Activated CD4-positive, alpha-beta T cell treated with anti-CD3 and anti-CD28 coated beads, Interleukin-2, amount 10 ng/mL, durations not matched to agents 24 days and 14 days (primary cell): ENCODE data around the gene OXSR1. TPM values are rescaled to one million over a fixed set of nuclear protein-coding genes. Genes with fewer than 3 reads are reported as not detected.
A peak's percentile ranks its signal among the peaks of the same experiment; 100 is the strongest.
"Not testable (repeated sequence)": the region's sequence is repeated elsewhere in the genome, so short reads cannot be mapped to it uniquely, and the experiment has no call there.

Experiments
- DNase-seq: peaks from one replicate; pipeline ENCODE4 v3.0.0; 2022
- H3K27ac Mint-ChIP-seq: one replicate; pipeline ENCODE4 v1.8.0; 2022; ENCODE audit warnings: mild to moderate bottlenecking, mixed read lengths
- H3K27me3 Mint-ChIP-seq: one replicate; pipeline ENCODE4 v1.8.0; 2022; ENCODE audit warnings: mixed read lengths
- H3K36me3 Mint-ChIP-seq: one replicate; pipeline ENCODE4 v1.8.0; 2022; ENCODE audit warnings: low read depth, mild to moderate bottlenecking, mixed read lengths
- H3K4me1 Mint-ChIP-seq: one replicate; pipeline ENCODE4 v1.8.0; 2021; ENCODE audit warnings: mixed read lengths
- H3K4me3 Mint-ChIP-seq: one replicate; pipeline ENCODE4 v1.8.0; 2022; ENCODE audit warnings: mild to moderate bottlenecking, moderate library complexity, mixed read lengths
- H3K9me3 Mint-ChIP-seq: one replicate; pipeline ENCODE4 v1.8.0; 2021; ENCODE audit warnings: mixed read lengths
- intact Hi-C: fragments of 100-400 bp; cut with micrococcal nuclease; formaldehyde crosslinking; loops from one replicate; pipeline ENCODE4 v1.15.1; 2023
- total RNA-seq: library from RNA; stranded (reverse); gene quantifications from 2 replicates; pipeline ENCODE4 v1.2.3, GENCODE V29; 2022

The OXSR1 gene
- total RNA-seq, 1 donor from 2014 or later: 56.4 TPM

DNA sequence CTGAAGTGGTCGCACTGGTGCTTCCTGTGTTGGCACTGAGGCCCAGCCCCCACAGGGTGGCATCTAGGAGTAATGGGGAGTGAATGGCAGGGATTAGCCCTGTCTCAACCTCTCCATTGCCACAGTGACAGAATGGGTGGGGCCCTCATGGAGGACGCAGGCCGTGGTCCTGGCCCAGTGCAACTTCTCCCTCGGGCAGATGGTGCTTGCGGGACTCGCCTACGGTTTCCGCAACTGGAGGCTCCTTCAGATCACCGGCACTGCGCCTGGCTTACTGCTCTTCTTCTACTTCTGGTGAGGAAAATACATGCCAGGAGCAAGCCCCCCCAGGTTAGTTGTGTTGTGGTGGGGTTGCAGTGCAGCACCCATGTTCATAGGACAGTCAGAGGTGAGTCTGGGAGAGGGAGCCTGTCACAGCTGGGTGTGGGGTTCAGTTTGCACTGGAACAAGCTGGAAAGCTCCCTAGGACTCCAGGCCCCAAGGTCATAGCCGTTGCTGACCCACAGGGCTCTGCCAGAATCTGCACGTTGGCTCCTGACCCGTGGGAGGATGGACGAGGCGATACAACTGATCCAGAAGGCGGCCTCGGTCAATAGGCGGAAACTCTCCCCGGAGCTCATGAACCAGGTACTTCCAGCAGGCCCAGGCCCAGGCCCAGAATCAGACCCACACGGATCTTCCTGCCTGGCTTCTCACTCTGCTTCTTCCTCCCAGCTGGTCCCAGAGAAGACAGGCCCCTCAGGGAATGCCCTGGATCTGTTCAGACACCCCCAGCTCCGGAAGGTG lies 109.7 kb downstream of the OXSR1 start:
- no peak overlapping the region for H3K27ac Mint-ChIP-seq
- H3K9me3 Mint-ChIP-seq: peaks cover 4% of the 10 kb centered on the region
- no peaks in the 10 kb centered on the region for H3K4me1 Mint-ChIP-seq
- H3K4me3 Mint-ChIP-seq: no peak overlapping the region
- no peaks in the 10 kb centered on the region for H3K27me3 Mint-ChIP-seq
- no peaks in the 10 kb centered on the region for H3K36me3 Mint-ChIP-seq
- intact Hi-C loops: no loop called here
- no peak for DNase-seq

DNA sequence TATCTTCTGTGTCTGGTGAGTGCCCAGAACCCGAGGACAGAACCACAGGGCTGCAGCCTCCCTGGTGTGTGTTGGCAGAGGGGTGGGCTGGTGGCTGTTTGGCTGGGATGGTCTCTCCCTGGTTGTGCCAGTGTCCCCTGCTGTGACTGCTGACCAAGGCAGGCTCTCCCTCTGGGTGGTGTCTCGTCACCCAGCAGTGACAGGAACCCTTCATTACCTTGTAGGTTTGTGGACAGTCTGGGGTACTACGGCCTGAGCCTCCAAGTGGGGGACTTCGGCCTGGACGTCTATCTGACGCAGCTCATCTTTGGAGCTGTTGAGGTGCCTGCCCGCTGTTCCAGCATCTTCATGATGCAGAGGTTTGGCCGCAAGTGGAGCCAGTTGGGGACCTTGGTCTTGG lies 110.3 kb downstream of the OXSR1 start:
- Mint-ChIP-seq H3K27ac (no peak overlapping the region), H3K9me3 (peaks cover 4% of the 10 kb centered on the region), H3K4me1 (no peaks in the 10 kb centered on the region), H3K27me3 (no peaks in the 10 kb centered on the region), H3K36me3 (no peaks in the 10 kb centered on the region), H3K4me3 (no peak overlapping the region)
- intact Hi-C loops: no loop called here
- no peak for DNase-seq

DNA sequence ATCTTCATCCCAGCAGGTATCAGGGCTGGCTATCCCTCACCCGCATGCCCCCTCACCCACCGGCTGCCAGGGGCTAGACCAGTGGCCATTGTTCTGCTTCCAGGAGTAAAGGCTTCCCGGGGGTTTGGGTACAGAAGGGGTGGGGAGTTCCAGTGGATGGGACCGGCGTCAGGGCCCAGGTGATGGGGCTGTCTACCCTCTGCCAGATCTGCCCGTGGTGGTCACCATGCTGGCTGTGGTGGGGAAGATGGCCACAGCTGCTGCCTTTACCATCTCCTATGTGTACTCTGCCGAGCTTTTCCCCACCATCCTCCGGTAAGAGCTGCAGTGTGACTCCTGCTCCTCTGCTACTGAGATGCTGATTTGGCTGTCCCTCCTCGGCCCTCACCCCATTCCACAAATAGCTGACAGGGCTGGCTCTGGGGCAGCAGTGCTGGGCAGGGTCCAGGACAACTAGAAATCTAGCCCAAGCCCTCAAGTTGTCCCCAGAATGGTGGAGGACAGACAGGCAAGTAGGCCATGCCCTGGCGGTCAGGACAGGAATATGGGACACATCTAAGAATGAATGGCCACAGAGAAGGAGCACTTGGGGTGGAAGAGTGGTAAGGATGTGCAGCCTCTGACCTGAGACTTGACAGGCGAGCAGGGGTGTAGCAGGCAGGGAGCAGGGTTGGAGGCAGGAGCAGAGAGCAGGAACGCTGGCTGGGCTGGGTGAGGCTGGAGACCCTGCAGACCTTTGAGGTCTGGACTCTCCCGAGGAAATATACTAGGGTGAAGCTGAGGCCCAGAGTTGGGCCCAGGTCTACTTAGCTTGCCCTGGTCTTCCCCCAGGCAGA lies 111.0 kb downstream of the OXSR1 start:
- no peaks in the 10 kb centered on the region for H3K4me1 Mint-ChIP-seq
- H3K27ac Mint-ChIP-seq: no peak overlapping the region
- H3K4me3 Mint-ChIP-seq: no peak overlapping the region
- no peak for DNase-seq
- intact Hi-C loops: no loop called here
- no peaks in the 10 kb centered on the region for H3K36me3 Mint-ChIP-seq
- H3K9me3 Mint-ChIP-seq: peaks cover 4% of the 10 kb centered on the region
- H3K27me3 Mint-ChIP-seq: no peaks in the 10 kb centered on the region

DNA sequence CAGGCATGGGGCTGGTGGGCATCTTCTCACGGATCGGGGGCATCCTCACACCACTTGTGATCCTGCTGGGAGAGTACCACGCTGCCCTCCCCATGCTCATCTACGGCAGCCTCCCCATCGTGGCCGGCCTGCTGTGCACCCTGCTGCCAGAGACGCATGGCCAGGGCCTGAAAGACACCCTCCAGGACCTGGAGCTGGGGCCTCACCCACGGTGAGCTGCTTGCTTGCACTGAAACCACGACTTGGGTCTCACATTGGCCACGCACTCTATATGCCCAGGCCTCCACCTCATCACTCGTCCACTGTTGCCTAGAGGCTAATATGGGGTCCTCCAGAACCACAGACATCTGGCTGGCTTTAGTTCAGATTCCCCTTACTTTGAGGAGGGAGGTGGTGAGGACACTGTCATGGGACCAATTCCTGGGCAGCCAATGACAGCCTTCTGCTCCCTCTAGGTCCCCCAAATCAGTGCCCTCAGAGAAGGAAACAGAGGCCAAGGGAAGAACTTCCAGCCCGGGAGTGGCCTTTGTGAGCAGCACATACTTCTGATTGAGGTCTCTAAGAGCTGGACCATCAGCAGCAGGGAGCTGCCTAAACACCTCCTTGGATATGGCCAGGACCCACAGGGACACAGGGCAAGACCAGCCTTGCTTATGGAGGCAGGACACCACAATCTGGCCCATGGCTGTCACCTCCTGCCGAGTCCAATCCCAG lies 111.7 kb downstream of the OXSR1 start:
- H3K36me3 Mint-ChIP-seq: no peaks in the 10 kb centered on the region
- H3K27me3 Mint-ChIP-seq: no peaks in the 10 kb centered on the region
- intact Hi-C loops: no loop called here
- peaks cover 4% of the 10 kb centered on the region for H3K9me3 Mint-ChIP-seq
- no peak for DNase-seq
- no peaks in the 10 kb centered on the region for H3K4me1 Mint-ChIP-seq
- H3K27ac Mint-ChIP-seq: no peak overlapping the region
- H3K4me3 Mint-ChIP-seq: no peak overlapping the region

DNA sequence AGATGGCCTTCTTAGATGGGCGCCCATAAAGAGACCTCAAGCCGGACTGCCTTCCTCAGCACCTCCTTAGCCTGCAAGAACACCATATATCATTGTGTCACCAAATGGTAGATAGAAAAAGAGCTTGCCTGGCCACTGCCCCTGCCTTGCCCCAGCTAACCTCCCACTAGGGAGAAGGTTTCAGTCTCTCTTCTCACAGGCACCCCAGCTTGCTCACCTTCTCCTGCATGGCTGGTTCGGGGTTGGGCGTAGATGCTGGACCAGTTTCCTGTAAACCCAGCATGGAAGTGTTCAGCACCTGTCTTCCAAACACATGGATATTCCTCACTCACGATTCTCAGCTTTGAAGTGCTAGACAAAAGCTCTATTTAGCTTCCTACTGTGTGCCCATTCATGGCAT lies 113.5 kb downstream of the OXSR1 start:
- Mint-ChIP-seq H3K9me3 (no peaks in the 10 kb centered on the region), H3K27ac (no peak overlapping the region)

DNA sequence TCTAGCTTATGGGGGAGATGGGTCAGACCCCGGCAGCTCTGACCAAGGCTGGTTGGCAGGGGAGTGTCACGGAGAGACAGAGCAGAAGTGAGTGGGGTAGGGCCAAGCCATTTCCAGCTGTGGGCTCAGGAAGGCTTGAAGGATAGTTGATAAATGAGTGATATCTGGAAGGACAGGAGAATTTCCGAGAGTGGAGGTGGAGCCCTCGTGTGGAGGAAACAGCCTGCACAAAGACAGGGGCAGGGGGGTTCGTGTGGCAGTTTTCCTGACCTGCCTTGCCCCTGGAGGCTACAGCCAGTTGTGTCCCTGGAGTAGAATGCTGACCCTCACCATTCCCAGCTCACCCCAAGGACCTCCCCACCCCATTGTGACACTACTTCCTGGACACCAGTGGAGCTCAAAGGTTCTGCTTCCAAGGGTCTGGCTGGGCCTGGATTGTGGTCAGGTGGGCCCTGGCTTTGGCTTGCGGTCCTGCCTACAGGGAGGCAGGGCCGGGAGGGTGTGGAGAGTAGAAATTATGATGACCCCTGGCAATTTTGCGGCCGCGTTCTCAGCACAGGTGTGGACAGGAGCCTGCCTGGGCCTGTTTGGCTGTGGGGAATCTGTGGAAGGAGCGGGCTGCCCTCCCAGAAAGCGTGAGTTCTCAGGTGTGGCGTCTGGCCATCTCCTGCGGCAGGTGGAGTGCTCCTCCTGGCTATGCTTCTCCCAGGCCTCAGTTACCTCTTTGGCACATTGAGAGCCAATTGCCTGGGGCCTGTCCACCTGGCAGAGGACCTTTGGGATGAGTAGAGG lies 116.8 kb downstream of the OXSR1 start, which contains the start of gene SLC22A14:
SLC22A14 (plus strand) TSS at position 400 of the 792 bp plus-strand sequence. CDS start 23,733 bp downstream, outside the sequence.
- DNase-seq: no peak
- no peaks in the 10 kb centered on the region for H3K36me3 Mint-ChIP-seq
- no peak within 1 kb of the TSS for H3K27ac Mint-ChIP-seq
- intact Hi-C loops: no loop called here
- no peak within 1 kb of the TSS for H3K4me3 Mint-ChIP-seq
- H3K9me3 Mint-ChIP-seq: no peaks in the 10 kb centered on the region
- no peaks in the 10 kb centered on the region for H3K4me1 Mint-ChIP-seq
- H3K27me3 Mint-ChIP-seq: no peaks in the 10 kb centered on the region

More for the DNA sequence above, 113.5 kb downstream of the OXSR1 start:
- no peaks in the 10 kb centered on the region for H3K36me3 Mint-ChIP-seq
- no peaks in the 10 kb centered on the region for H3K4me1 Mint-ChIP-seq
- H3K4me3 Mint-ChIP-seq: no peak overlapping the region
- H3K27me3 Mint-ChIP-seq: no peaks in the 10 kb centered on the region
- intact Hi-C loops: no loop called here
- DNase-seq: no peak

DNA sequence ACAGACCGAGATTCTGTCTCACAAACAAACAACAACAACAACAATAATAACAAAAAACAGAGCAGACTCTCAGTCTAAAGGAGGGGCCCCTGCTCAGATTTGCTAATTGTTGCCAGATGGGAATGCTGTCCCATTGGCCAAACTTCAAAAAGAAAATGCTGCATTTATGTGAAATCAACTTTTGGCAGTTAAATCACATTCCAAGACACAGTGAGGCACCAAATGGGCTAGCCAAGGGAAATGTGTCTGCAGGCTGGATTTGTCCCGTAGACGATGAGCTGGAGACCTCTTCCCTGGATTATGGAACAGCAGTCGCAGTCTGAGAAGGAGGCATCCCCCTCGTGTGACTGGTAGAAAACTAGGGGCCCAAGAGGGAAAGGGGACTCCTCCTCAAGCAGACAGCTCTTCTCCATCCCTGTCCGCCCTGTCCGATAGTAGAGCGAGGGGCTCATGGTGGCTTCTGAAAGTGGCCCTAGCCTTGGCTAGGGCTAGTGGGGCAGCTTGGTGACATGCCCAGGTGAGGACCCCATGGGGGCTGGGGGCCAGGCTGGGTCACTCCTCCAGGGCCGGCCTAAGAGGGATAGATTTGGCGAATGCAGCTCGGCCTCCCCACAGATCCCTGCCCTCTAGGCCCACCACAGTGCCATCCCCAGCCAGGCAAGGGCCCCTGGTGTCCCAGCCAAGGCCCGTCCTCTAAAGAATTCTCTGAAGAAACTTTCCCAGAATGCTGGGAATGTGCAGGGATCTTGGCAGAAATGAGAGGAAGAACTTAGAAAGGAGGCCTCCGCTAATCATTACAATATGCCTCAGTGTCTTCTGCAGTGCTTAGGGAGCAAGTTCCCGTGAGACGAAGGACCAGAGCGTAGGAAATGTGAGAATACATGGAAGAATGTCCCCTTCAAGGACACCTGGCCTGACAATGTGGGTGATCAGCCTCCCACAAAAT lies 118.7 kb downstream of the OXSR1 start:
- Mint-ChIP-seq H3K4me3 (no peak overlapping the region), H3K4me1 (no peaks in the 10 kb centered on the region), H3K27ac (no peak overlapping the region), H3K9me3 (peaks cover 2% of the 10 kb centered on the region), H3K27me3 (no peaks in the 10 kb centered on the region), H3K36me3 (no peaks in the 10 kb centered on the region)
- intact Hi-C loops: no loop called here
- no peak for DNase-seq

DNA sequence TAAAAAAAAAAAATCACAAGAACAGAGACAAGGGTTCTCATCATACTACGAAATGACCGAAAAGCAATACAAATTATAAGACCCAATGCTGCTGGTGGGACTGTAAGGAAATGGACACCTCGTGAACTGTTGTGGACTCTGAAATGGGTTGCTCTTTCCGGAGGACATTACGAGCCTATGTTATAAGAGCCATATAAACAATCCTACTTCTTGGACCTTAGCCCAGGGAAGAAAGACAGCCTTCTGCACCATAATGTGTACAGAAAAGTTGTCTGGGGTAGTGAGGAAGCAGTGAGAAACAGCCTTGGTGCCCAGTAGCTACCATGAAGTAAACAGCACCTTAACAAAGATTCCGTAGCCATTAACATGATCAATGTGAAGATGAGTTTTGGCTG lies 119.4 kb downstream of the OXSR1 start:
- H3K4me1 Mint-ChIP-seq: no peaks in the 10 kb centered on the region
- H3K36me3 Mint-ChIP-seq: no peaks in the 10 kb centered on the region
- H3K9me3 Mint-ChIP-seq: peaks cover 4% of the 10 kb centered on the region
- no peak overlapping the region for H3K4me3 Mint-ChIP-seq
- intact Hi-C loops: no loop called here
- no peaks in the 10 kb centered on the region for H3K27me3 Mint-ChIP-seq
- H3K27ac Mint-ChIP-seq: no peak overlapping the region
- DNase-seq: no peak

DNA sequence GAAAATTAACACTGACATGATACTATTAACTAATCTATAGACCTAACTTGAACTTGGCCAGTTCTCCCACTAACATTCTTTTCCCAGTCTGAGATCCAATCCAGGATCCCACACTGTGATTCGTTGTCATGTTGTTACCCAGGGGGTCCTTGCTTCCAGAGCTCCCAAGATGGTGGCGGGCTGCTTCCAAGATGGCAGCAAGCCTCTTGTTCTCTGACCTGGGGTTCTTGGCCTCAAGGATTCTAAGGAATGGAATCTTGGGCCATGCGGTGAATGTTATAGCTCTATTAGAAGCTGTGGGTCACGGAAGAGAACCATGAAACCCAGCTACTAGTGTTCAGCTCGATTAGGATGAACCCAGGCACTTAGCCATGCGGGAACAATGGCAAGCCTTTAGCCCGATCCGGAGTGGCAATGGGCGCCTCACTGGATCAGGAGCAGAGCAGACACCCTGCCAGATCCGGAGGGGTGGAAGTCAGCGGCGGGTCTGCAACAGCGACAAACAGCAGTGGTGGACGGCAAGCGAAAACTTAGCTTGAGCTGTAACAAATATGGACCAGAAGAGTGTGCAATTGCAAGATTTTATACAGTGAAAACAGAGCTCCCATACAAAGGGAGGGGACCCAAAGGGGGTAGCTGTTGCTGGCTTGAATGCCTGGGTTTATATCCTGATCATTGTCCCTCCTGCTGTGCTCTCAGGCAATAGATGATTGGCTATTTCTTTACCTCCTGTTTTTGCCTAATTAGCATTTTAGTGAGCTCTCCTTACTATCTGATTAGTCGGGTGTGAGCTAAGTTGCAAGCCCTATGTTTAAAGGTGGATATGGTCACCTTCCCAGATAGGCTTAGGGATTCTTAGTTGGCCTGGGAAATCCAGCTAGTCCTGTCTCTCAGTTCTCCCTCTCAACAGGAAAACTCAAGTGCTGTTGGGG lies 124.2 kb downstream of the OXSR1 start:
- intact Hi-C loops, H3K4me1 Mint-ChIP-seq, H3K4me3 Mint-ChIP-seq, DNase-seq, H3K36me3 Mint-ChIP-seq, H3K9me3 Mint-ChIP-seq, H3K27me3 Mint-ChIP-seq: not testable (repeated sequence)
- H3K27ac Mint-ChIP-seq: peak overlapping the region; percentile 36

DNA sequence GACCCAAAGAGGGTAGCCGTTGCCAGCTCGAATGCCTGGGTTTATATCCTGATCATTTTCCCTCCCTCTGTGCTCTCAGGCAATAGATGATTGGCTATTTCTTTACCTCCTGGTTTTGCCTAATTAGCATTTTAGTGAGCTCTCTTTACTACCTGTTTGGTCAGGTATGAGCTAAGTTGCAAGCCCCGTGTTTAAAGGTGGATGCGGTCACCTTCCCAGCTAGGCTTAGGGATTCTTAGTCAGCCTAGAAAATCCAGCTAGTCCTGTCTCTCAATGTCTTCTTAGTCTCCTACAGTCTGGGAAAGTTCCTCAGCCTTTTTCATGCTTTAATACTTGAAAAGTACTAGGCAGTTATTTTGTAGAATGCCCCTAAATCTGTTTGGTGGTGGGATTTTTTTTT lies 131.7 kb downstream of the OXSR1 start:
- H3K4me3 Mint-ChIP-seq, H3K36me3 Mint-ChIP-seq, intact Hi-C loops, DNase-seq, H3K27ac Mint-ChIP-seq, H3K9me3 Mint-ChIP-seq, H3K4me1 Mint-ChIP-seq: not testable (repeated sequence)
- peaks cover 18% of the 10 kb centered on the region for H3K27me3 Mint-ChIP-seq

DNA sequence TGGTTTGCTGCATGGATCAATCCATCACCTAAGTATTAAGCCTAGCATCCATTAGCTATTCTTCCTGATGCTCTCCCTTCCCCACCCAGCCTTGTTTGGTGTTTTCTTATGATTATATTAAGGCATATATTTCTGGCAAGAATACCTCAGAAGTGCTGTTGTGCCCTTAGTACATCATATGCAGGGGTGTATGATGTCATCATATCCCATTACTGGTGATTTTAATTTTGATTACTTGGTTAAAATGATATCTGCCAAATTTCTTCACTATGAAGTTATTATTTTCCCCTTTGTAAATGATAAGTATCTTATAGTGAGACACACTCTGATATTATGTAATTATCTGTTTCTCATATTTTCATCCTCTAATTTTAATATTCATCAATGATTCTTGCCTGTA lies 132.2 kb downstream of the OXSR1 start:
- Mint-ChIP-seq H3K4me3 (no peak overlapping the region), H3K9me3 (no peaks in the 10 kb centered on the region), H3K4me1 (no peaks in the 10 kb centered on the region), H3K36me3 (no peaks in the 10 kb centered on the region), H3K27ac (no peak overlapping the region), H3K27me3 (peaks cover 18% of the 10 kb centered on the region)
- intact Hi-C loops: no loop called here
- DNase-seq: no peak
